ENCODE measurements around the gene AKAP13. TPM values are rescaled to one million over a fixed set of nuclear protein-coding genes. Genes with fewer than 3 reads are reported as not detected.

Gene AKAP13
- total RNA-seq, 1 experiment from 2014 or later, result 47.3 TPM

- no peaks in the 10 kb centered on the region for H3K79me2 ChIP-seq (ENCODE audit: insufficient read depth, low read length)
- H2BK5ac ChIP-seq (ENCODE audit: insufficient read length, low read length), result no peak overlapping the region
- DNase-seq, result no peak
- H2AK5ac ChIP-seq (ENCODE audit: insufficient read length, low read length), result no peak overlapping the region
- H4K8ac ChIP-seq (replicated peaks; ENCODE audit: insufficient read length, low read depth, low read length), result no peak overlapping the region
- H3K14ac ChIP-seq (ENCODE audit: insufficient read depth, low read length), result no peak overlapping the region
- H3K4me1 Mint-ChIP-seq, result no peaks in the 10 kb centered on the region; a peak in 1 of 4 replicates
- no peak overlapping the region for H3K4ac ChIP-seq (ENCODE audit: low read depth, low read length)
- no peak overlapping the region for H3K27ac Mint-ChIP-seq
- no peak overlapping the region for H2BK20ac ChIP-seq (ENCODE audit: low read depth, low read length, poor library complexity, severe bottlenecking)
- H3K4me1 ChIP-seq (ENCODE audit: insufficient read depth, low read length), result no peaks in the 10 kb centered on the region
- no peak for TF ChIP-seq CTCF (conservative IDR thresholded peaks at IDR 0.05)
- no peak overlapping the region for H3T11ph ChIP-seq (ENCODE audit: low read length)
- H3K9ac ChIP-seq (ENCODE audit: extremely low read depth, insufficient read length, low read length), result no peak overlapping the region
- H3K23me2 ChIP-seq (ENCODE audit: insufficient read length, low read depth, low read length, poor library complexity, severe bottlenecking), result no peaks in the 10 kb centered on the region
- no peaks in the 10 kb centered on the region for H3K79me1 ChIP-seq (ENCODE audit: insufficient read depth, low read depth, low read length, poor library complexity, severe bottlenecking)
- H3K56ac ChIP-seq (ENCODE audit: insufficient read length, low read depth, low read length), result no peak overlapping the region
- H3K4me3 Mint-ChIP-seq, result no peak overlapping the region
- H2BK12ac ChIP-seq (ENCODE audit: insufficient read length, low read depth, low read length), result no peak overlapping the region
- H3K27ac ChIP-seq (ENCODE audit: insufficient read length, low read depth, low read length), result no peak overlapping the region
- no peak overlapping the region for H3K4me2 ChIP-seq (ENCODE audit: insufficient read depth, insufficient read length, low read length)
- H3K23ac ChIP-seq (ENCODE audit: insufficient read length, low read depth, low read length), result no peak overlapping the region
- no peak overlapping the region for H3K18ac ChIP-seq (ENCODE audit: insufficient read length, low read depth, low read length)
- no CpG with 5 or more reads among the region's 4 CpGs for WGBS (ENCODE audit: extremely low coverage, insufficient read length, low lambda C conversion rate)
- H2BK15ac ChIP-seq (ENCODE audit: low read depth, low read length), result no peak overlapping the region
- no peaks in the 10 kb centered on the region for H3K27me3 ChIP-seq (ENCODE audit: insufficient read depth, low read length)
- H2BK120ac ChIP-seq (ENCODE audit: low read depth, low read length, poor library complexity, severe bottlenecking), result no peak overlapping the region
- no peak overlapping the region for H4K5ac ChIP-seq (ENCODE audit: insufficient read length, low read depth, low read length)
- no peak overlapping the region for H4K91ac ChIP-seq (ENCODE audit: insufficient read length, low read depth, low read length)
- no peaks in the 10 kb centered on the region for H3K9me3 ChIP-seq (ENCODE audit: control insufficient read depth, low read depth, low read length)
- no peaks in the 10 kb centered on the region for H4K20me1 ChIP-seq (ENCODE audit: control insufficient read depth, insufficient read depth, insufficient read length)
- peaks cover 0 to 14% (median 5%) of the 10 kb centered on the region in 3 experiments; a peak in 6 of 7 replicates for H3K36me3 Mint-ChIP-seq (ENCODE audit: insufficient read depth in 1 of 3, low read depth in 3 of 3)
- no peak overlapping the region for H2AFZ ChIP-seq (ENCODE audit: low read length)
- no peaks in the 10 kb centered on the region for H3K9me3 Mint-ChIP-seq
- no peaks in the 10 kb centered on the region for H3K27me3 Mint-ChIP-seq (ENCODE audit: low read depth)
Measured at GRCh38 chr15:85679231-85679630, 298.8 kb downstream of the AKAP13 start.
